GM23338 (cell line): Measurements from ENCODE around the gene SFT2D2. TPM values are rescaled to one million over a fixed set of nuclear protein-coding genes. Genes with fewer than 3 reads are reported as not detected.

Source experiments
- ATAC-seq: fragments of 200-7000 bp; cut with Tn5 transposase; 3 replicates; pipeline ENCODE4 v1.9.1; 2020
- DNase-seq: peaks from one replicate; pipeline ENCODE4 v3.0.0-alpha.2; 2015; ENCODE audit warnings: low spot score
- H2AFZ ChIP-seq: fragments of 200-600 bp; sonication (generic); 2 replicates; pipeline ENCODE4 v1.8.0; 2016; ENCODE audit warnings: antibody characterized with exemption, mild to moderate bottlenecking, moderate library complexity
- H3F3A ChIP-seq: fragments of 200-600 bp; sonication (generic); replicated peaks from 2 replicates; pipeline ENCODE4 v1.8.0; 2017; ENCODE audit warnings: antibody characterized with exemption, mixed run types, low read depth
- H3K27ac ChIP-seq: fragments of 200-600 bp; sonication (generic); 2 replicates; pipeline ENCODE4 v1.6.1; 2016; ENCODE audit warnings: low read depth
- H3K27me3 ChIP-seq: fragments of 200-600 bp; sonication (generic); 2 replicates; pipeline ENCODE4 v1.8.0; 2016; ENCODE audit warnings: mild to moderate bottlenecking, mixed run types, moderate library complexity; ENCODE audit not compliant: insufficient read depth
- H3K36me3 ChIP-seq: fragments of 200-600 bp; sonication (generic); 2 replicates; pipeline ENCODE4 v1.8.0; 2016; ENCODE audit warnings: mild to moderate bottlenecking; ENCODE audit not compliant: insufficient read depth
- H3K4me1 ChIP-seq: fragments of 200-600 bp; sonication (generic); 2 replicates; pipeline ENCODE4 v1.8.0; 2016; ENCODE audit warnings: mild to moderate bottlenecking, moderate library complexity; ENCODE audit not compliant: insufficient read depth
- H3K4me2 ChIP-seq: fragments of 200-600 bp; sonication (generic); 2 replicates; pipeline ENCODE4 v1.7.1; 2017; ENCODE audit warnings: mixed run types
- H3K4me3 ChIP-seq: fragments of 200-600 bp; sonication (generic); 2 replicates; pipeline ENCODE4 v1.6.1; 2016; ENCODE audit warnings: mixed run types
- H3K79me2 ChIP-seq: fragments of 200-600 bp; sonication (generic); replicated peaks from 2 replicates; pipeline ENCODE4 v1.8.0; 2017; ENCODE audit warnings: mild to moderate bottlenecking; ENCODE audit not compliant: insufficient read depth
- H3K9me2 ChIP-seq: fragments of 200-600 bp; sonication (generic); 2 replicates; pipeline ENCODE4 v1.8.0; 2017; ENCODE audit not compliant: insufficient read depth
- H4K20me1 ChIP-seq: fragments of 200-600 bp; sonication (generic); replicated peaks from 2 replicates; pipeline ENCODE4 v1.8.0; 2017; ENCODE audit warnings: mild to moderate bottlenecking; ENCODE audit not compliant: insufficient read depth
- H3K27ac Mint-ChIP-seq: 2 replicates; pipeline ENCODE4 v1.8.0; 2020; ENCODE audit warnings: inconsistent platforms, mild to moderate bottlenecking, moderate library complexity, mixed read lengths
- H3K27me3 Mint-ChIP-seq: 3 replicates; pipeline ENCODE4 v1.8.0; 2022; ENCODE audit warnings: low read depth, mild to moderate bottlenecking, moderate library complexity, mixed read lengths, inconsistent platforms; ENCODE audit not compliant: insufficient read depth, poor library complexity
- H3K36me3 Mint-ChIP-seq: 3 replicates; pipeline ENCODE4 v1.8.0; 2021; ENCODE audit warnings: low read depth, mild to moderate bottlenecking, inconsistent platforms, moderate library complexity, mixed read lengths
- H3K4me1 Mint-ChIP-seq: 3 replicates; pipeline ENCODE4 v1.8.0; 2020; ENCODE audit warnings: mild to moderate bottlenecking, inconsistent platforms, mixed read lengths
- H3K4me3 Mint-ChIP-seq: 3 replicates; pipeline ENCODE4 v1.8.0; 2021; ENCODE audit warnings: moderate library complexity, mild to moderate bottlenecking, inconsistent platforms, mixed read lengths
- H3K9me3 Mint-ChIP-seq: 3 replicates; pipeline ENCODE4 v1.8.0; 2020; ENCODE audit warnings: moderate library complexity, mild to moderate bottlenecking, inconsistent platforms, mixed read lengths
- CREB1 ChIP-seq: fragments of 250-450 bp; sonication (Bioruptor Pico); IDR thresholded peaks from 2 replicates; pipeline ENCODE4 v1.5.0; 2020; ENCODE audit warnings: low read depth, mild to moderate bottlenecking, moderate library complexity
- CTCF ChIP-seq, 2 experiments: fragments of 200-600 bp in 1 of 2; sonication (generic) in 1 of 2; conservative IDR thresholded peaks; 2 replicates each; pipeline versions ENCODE4 v1.5.1 to v1.6.1; 2016 to 2017; ENCODE audit warnings: antibody characterized with exemption in 2 of 2, low read depth in 2 of 2, mild to moderate bottlenecking in 2 of 2, moderate library complexity in 1 of 2
- ETS1 ChIP-seq: IDR thresholded peaks from 2 replicates; pipeline ENCODE4 v1.6.1; 2016; ENCODE audit warnings: antibody characterized with exemption
- EZH2 ChIP-seq: fragments of 200-600 bp; sonication (generic); IDR thresholded peaks from one replicate; pipeline ENCODE4 v1.8.0; 2017; ENCODE audit warnings: antibody characterized with exemption, mild to moderate bottlenecking, low read depth; ENCODE audit not compliant: unreplicated experiment
- EZH2phosphoT487 ChIP-seq: fragments of 200-600 bp; sonication (generic); IDR thresholded peaks from one replicate; pipeline ENCODE4 v1.8.1; 2018; ENCODE audit warnings: antibody characterized with exemption; ENCODE audit not compliant: unreplicated experiment
- JUNB ChIP-seq: IDR thresholded peaks from one replicate; pipeline ENCODE4 v1.6.1; 2016; ENCODE audit warnings: antibody characterized with exemption; ENCODE audit not compliant: unreplicated experiment
- NANOG ChIP-seq: IDR thresholded peaks from 2 replicates; pipeline ENCODE4 v1.6.1; 2016; ENCODE audit warnings: antibody characterized with exemption, borderline replicate concordance
- POLR2AphosphoS5 ChIP-seq: IDR thresholded peaks from 2 replicates; pipeline ENCODE4 v1.6.1; 2016; ENCODE audit warnings: antibody characterized with exemption, low read depth
- REST ChIP-seq: IDR thresholded peaks from one replicate; pipeline ENCODE4 v1.6.1; 2018; ENCODE audit warnings: antibody characterized with exemption; ENCODE audit not compliant: unreplicated experiment
- STAT1 ChIP-seq: IDR thresholded peaks from one replicate; pipeline ENCODE4 v1.6.1; 2016; ENCODE audit warnings: antibody characterized with exemption; ENCODE audit not compliant: unreplicated experiment
- ZNF114 ChIP-seq: fragments of 250-450 bp; sonication (Bioruptor Pico); IDR thresholded peaks from 2 replicates; pipeline ENCODE4 v1.5.0; 2020; ENCODE audit warnings: mild to moderate bottlenecking, moderate library complexity
- ZNF331 ChIP-seq: fragments of 250-450 bp; sonication (Bioruptor Pico); IDR thresholded peaks from 2 replicates; pipeline ENCODE4 v1.5.0; 2020; ENCODE audit warnings: low read depth, mild to moderate bottlenecking, moderate library complexity
- ZNF462 ChIP-seq: fragments of 250-450 bp; sonication (Bioruptor Pico); IDR thresholded peaks from 2 replicates; pipeline ENCODE4 v1.5.0; 2020; ENCODE audit warnings: mild to moderate bottlenecking, moderate library complexity
- polyA plus RNA-seq: library from polyadenylated mRNA; unstranded; fragments of >200 nt; fragmentation: Nextera tagmentation; extraction: Ambion mirVana; gene quantifications from 2 replicates; pipeline ENCODE4 v1.2.1, GENCODE V29; 2016
- total RNA-seq: library from RNA; depleted of rRNA; stranded (reverse); fragments of >200 nt; shearing (Covaris generic); gene quantifications from 2 replicates; pipeline ENCODE4 v1.2.3, GENCODE V29; 2014

Gene SFT2D2
- total and polyA plus RNA-seq, 2 experiments from 2014 or later, result 7.6 to 27.2 TPM

GRCh38 chr1:168265596-168265995 is 39.8 kb downstream of the SFT2D2 start:
- no peak for DNase-seq
- Histone ChIP-seq H2AFZ (no peak overlapping the region), H3K9me2 (0 out of 2 replicates have a peak, but pooled peaks cover 5% of the 10 kb centered on the region), H3K79me2 (no peaks in the 10 kb centered on the region), H3K4me1 (peaks cover 3% of the 10 kb centered on the region; the same call in 1 of the 2 replicates), H3F3A (no peaks in the 10 kb centered on the region), H3K4me2 (no peak overlapping the region), H3K4me3 (no peak overlapping the region), H3K36me3 (no peaks in the 10 kb centered on the region; the same call in 1 of the 2 replicates), H3K27ac (no peak overlapping the region), H4K20me1 (no peaks in the 10 kb centered on the region), H3K27me3 (no peaks in the 10 kb centered on the region)
- Mint-ChIP-seq H3K4me1 (peaks cover 8% of the 10 kb centered on the region), H3K27ac (no peak overlapping the region), H3K36me3 (peaks cover 10% of the 10 kb centered on the region), H3K9me3 (peaks cover 9% of the 10 kb centered on the region; the same call in 2 of the 3 replicates), H3K27me3 (no peaks in the 10 kb centered on the region), H3K4me3 (no peak overlapping the region)
- ATAC-seq, result no peak
- TF ChIP-seq NANOG (no peak), POLR2AphosphoS5 (no peak), STAT1 (no peak), ZNF462 (CRISPR knock-in tag) (no peak), CTCF (conservative IDR thresholded peaks at IDR 0.05; ENCODE audit: low read depth in 2 of 2) (no peak), ZNF331 (CRISPR knock-in tag) (no peak), ZNF114 (CRISPR knock-in tag) (no peak), JUNB (no peak), EZH2 (no peak), CREB1 (CRISPR knock-in tag) (no peak), EZH2phosphoT487 (no peak), REST (no peak), ETS1 (no peak)
